ENCODE data around the gene C2orf78.
A peak's percentile ranks its signal among the peaks of the same experiment; 100 is the strongest.
"Not testable (repeated sequence)": the region's sequence is repeated elsewhere in the genome, so short reads cannot be mapped to it uniquely, and the experiment has no call there.

C2orf78 gene

DNA sequence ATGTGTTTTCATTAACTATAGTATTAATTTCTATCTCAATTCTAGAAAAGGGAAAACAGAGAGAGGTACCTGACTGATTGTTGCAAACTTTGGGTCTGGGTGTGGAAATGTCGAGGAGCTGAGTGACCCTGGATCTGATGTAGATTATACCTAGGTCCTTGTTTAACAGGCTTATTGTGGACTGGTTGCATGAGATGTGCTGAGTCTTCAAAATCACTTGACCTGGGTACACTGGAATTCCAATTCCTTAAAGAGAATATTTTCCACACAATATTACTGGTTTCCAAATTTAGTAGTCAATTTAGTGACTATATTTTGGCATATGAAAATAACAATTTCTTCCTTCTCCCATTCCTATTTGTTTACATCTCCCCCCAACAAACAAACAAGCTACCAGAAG lies 17.6 kb upstream of the C2orf78 start:
- no peak overlapping the region for H3K4me3 ChIP-seq (ENCODE audit: low read depth, low read length)
- in situ Hi-C loops (cut with HindIII; ENCODE audit: low sequenced_read_pairs), result no loop called here
- no peak for DNase-seq (ENCODE audit: low read depth, low spot score)
- TF ChIP-seq, protein P1, sequence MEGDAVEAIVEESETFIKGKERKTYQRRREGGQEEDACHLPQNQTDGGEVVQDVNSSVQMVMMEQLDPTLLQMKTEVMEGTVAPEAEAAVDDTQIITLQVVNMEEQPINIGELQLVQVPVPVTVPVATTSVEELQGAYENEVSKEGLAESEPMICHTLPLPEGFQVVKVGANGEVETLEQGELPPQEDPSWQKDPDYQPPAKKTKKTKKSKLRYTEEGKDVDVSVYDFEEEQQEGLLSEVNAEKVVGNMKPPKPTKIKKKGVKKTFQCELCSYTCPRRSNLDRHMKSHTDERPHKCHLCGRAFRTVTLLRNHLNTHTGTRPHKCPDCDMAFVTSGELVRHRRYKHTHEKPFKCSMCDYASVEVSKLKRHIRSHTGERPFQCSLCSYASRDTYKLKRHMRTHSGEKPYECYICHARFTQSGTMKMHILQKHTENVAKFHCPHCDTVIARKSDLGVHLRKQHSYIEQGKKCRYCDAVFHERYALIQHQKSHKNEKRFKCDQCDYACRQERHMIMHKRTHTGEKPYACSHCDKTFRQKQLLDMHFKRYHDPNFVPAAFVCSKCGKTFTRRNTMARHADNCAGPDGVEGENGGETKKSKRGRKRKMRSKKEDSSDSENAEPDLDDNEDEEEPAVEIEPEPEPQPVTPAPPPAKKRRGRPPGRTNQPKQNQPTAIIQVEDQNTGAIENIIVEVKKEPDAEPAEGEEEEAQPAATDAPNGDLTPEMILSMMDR (IDR thresholded peaks at IDR 0.05; ENCODE audit: low read depth, low read length), result no peak

DNA sequence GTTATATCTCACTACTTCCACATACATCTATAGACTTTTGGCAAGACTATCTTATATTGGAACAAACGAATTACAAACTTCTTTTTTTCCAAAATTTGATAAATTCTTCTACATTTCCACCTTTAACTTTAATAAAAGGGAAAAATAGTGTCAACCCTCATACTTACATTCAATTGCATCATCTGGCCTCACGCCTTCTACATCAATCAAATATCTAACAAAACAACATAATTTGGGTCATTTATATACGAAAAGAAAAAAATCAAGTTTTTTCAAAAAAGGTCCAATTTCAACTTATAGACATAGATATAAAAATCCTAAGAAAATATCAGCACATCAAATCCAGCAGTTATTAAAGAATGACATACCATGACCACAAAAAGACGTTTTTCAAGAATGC lies 17.0 kb upstream of the C2orf78 start:
- no peak for DNase-seq (ENCODE audit: low read depth, low spot score)
- TF ChIP-seq, protein P1 (IDR thresholded peaks at IDR 0.05; ENCODE audit: low read depth, low read length), result no peak
- no peak overlapping the region for H3K4me3 ChIP-seq (ENCODE audit: low read depth, low read length)
- in situ Hi-C loops (cut with HindIII; ENCODE audit: low sequenced_read_pairs), result no loop called here

DNA sequence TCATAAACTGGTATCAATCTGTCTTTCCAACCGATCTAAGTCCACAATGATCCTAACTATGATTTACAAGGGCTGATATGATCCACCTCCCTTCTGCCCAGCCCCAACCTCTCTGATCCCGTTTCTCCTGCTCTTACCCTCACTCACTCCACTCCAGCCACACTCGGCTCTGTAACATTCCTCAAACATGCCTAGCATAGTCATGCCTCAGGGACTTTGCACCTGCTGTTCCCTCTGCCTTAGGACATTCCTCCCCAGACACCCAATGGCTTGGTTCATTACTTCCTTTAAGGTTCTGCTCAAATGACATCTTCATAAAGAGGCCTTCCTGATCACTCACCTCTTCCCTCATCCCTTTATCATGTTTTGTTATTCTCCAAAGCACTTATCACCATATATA lies 13.3 kb upstream of the C2orf78 start:
- no peak for DNase-seq (ENCODE audit: low read depth, low spot score)
- TF ChIP-seq, protein P1 (IDR thresholded peaks at IDR 0.05; ENCODE audit: low read depth, low read length), result no peak
- in situ Hi-C loops (cut with HindIII; ENCODE audit: low sequenced_read_pairs), result no loop called here
- H3K4me3 ChIP-seq (ENCODE audit: low read depth, low read length), result no peak overlapping the region

DNA sequence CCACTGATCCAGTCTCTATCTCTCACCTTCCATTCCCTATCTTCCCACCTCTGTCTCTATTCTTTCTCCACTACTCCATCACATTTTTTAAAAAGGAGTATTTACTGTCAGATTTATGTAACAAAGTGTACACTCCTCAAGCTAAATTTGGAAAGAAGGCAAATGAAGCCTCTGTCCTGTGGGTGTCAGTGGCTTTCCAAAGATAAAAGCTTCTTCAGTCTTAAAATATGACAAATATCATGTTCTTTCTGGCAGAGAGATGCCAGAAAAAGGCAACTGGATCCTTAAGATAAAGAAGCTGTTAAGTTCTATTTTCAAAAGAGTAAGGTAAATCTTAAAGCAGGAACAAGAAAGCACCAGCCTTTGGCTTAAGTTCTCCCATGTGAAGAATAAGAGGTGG lies 11.2 kb upstream of the C2orf78 start:
- in situ Hi-C loops (cut with HindIII; ENCODE audit: low sequenced_read_pairs), result no loop called here
- TF ChIP-seq, protein P1 (IDR thresholded peaks at IDR 0.05; ENCODE audit: low read depth, low read length), result no peak
- H3K4me3 ChIP-seq (ENCODE audit: low read depth, low read length), result no peak overlapping the region
- DNase-seq (ENCODE audit: low read depth, low spot score), result no peak

DNA sequence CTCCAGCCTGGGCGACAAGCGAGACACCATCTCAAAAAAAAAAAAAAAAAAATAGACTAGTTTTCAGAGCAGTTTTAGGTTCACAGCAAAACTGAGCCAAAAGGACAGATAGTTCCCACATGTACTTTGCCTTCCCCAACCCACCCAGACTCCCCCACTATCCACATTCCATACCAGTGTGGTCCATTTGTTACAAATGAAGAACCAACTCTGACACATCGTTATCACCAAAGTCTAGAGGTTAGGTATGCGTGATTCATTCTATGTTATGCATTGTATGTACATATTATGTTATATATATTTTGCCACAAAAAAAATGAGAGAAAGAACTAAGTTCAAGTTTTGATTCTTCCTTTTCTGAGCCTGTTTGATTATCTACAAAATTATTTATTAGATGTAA lies 7.6 kb upstream of the C2orf78 start:
- in situ Hi-C loops (cut with HindIII; ENCODE audit: low sequenced_read_pairs), result no loop called here
- DNase-seq (ENCODE audit: low read depth, low spot score), result no peak
- TF ChIP-seq, protein P1 (IDR thresholded peaks at IDR 0.05; ENCODE audit: low read depth, low read length), result no peak
- no peak overlapping the region for H3K4me3 ChIP-seq (ENCODE audit: low read depth, low read length)

DNA sequence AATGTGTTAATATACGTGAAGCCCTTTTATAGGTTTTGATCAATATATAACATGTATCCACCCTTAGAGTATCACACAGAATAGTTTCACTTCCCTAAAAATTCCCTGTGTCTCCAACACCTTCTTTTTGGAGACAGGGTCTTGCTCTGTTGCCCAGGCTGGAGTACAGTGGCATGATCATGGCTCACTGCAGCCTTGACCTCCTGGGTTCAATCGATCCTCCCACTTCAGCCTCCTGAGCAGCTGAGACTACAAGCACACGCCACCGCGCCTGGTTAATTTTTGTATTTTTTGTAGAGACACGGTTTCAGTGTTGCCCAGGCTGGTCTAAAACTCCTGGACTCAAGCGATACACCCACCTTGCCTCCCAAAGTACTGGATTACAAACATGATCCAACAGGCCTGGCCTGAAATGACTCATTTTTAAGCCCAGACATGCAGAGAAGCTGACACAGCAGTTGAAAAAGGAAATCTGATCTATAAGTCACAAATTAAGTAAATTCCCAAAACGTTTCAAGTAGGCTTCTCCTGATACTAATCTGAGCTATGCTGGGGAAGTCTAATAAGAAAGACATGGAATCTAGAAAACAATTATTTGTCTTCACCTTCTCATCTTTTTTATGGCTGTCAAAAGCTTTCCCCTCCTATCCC lies 7.0 kb upstream of the C2orf78 start:
- in situ Hi-C loops (cut with HindIII; ENCODE audit: low sequenced_read_pairs), result no loop called here
- DNase-seq (ENCODE audit: low read depth, low spot score), result peak; percentile 29
- TF ChIP-seq, protein P1 (IDR thresholded peaks at IDR 0.05; ENCODE audit: low read depth, low read length), result no peak
- H3K4me3 ChIP-seq (ENCODE audit: low read depth, low read length), result no peak overlapping the region

DNA sequence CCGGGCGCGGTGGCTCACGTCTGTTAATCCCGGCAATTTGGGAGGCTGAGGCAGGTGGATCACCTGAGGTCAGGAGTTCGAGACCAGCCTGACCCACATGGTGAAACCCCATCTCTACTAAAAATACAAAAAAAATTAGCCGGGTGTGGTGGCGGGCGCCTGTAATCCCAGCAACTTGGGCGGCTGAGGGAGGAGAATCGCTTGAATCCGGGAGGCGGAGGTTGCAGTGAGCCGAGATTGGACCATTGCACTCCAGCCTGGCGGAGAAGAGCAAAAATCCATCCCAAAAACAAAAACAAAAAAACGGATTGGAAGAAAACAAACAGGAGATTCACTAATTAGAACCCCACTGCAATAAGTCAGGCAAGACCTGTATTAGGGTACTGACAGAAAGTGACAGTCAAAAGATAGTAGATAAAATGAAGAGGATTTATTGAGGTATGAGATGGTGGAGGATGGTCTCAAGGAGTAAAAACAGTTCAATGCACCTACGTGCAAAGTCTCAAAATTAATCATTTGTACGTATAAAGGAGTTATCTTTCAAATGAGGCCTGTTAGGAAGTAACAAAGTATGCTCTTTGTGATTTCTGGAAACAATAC lies 5.0 kb upstream of the C2orf78 start:
- in situ Hi-C loops (cut with HindIII; ENCODE audit: low sequenced_read_pairs); DNase-seq (ENCODE audit: low read depth, low spot score): not testable (repeated sequence)
- H3K4me3 ChIP-seq (ENCODE audit: low read depth, low read length), result peak overlapping the region; percentile 96
